C4-2B (cell line): Measurements from ENCODE around the gene ADARB2.

ENCODE experiments used
- ZFX ChIP-seq: fragments of 450-650 bp; IDR thresholded peaks from 2 replicates; pipeline ENCODE4 v1.6.1; 2017
- TF ChIP-seq, protein P1 (sequence below): fragments of 450-650 bp; conservative IDR thresholded peaks from 2 replicates; pipeline ENCODE4 v1.5.1; 2017; ENCODE audit warnings: mild to moderate bottlenecking

- TF ChIP-seq, protein P1, sequence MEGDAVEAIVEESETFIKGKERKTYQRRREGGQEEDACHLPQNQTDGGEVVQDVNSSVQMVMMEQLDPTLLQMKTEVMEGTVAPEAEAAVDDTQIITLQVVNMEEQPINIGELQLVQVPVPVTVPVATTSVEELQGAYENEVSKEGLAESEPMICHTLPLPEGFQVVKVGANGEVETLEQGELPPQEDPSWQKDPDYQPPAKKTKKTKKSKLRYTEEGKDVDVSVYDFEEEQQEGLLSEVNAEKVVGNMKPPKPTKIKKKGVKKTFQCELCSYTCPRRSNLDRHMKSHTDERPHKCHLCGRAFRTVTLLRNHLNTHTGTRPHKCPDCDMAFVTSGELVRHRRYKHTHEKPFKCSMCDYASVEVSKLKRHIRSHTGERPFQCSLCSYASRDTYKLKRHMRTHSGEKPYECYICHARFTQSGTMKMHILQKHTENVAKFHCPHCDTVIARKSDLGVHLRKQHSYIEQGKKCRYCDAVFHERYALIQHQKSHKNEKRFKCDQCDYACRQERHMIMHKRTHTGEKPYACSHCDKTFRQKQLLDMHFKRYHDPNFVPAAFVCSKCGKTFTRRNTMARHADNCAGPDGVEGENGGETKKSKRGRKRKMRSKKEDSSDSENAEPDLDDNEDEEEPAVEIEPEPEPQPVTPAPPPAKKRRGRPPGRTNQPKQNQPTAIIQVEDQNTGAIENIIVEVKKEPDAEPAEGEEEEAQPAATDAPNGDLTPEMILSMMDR: no peak
- TF ChIP-seq ZFX: no peak
These were observed 232.4 kb downstream of the ADARB2 start for GRCh38 chr10:1504940-1505339.
